Measurements from ENCODE around the gene TNFRSF1A. TPM values are rescaled to one million over a fixed set of nuclear protein-coding genes. Genes with fewer than 3 reads are reported as not detected.

Gene TNFRSF1A
- 92.7 and 109 TPM in 2 replicates for total RNA-seq

DNA sequence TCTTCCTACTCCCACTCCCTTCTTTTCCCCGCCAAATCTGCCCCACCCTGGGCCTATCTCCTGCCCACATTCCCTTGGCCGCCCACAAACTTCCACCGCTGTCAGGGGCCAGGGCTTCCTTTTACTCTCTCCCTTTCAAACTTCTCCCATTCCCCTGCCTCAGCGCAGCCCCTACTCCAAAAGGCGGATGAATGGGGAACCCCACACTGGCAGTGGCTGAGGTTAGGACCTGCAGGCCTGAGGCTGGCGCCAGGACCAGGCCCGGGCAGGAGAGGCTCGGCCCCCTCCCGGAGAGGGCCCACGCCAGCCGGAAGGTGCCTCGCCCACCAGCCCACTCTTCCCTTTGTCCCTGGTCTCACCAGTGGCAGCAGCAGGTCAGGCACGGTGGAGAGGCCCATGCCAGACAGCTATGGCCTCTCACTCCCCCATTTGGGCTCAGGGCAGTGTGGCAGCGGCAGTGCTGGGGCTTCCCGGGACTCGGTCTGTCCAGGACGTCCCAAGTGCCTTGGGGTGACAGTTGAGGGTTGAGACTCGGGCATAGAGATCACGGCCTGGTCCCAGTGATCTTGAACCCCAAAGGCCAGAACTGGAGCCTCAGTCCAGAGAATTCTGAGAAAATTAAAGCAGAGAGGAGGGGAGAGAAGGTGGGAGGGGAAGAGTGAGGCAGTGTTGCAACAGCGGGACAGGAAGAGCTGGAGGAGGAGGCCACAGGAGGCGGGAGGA is at the start of gene TNFRSF1A:
TSS of gene TNFRSF1A (minus strand) at position 660 of the 723 bp plus-strand sequence. CDS start at position 398, 262 bp downstream.

DNA sequence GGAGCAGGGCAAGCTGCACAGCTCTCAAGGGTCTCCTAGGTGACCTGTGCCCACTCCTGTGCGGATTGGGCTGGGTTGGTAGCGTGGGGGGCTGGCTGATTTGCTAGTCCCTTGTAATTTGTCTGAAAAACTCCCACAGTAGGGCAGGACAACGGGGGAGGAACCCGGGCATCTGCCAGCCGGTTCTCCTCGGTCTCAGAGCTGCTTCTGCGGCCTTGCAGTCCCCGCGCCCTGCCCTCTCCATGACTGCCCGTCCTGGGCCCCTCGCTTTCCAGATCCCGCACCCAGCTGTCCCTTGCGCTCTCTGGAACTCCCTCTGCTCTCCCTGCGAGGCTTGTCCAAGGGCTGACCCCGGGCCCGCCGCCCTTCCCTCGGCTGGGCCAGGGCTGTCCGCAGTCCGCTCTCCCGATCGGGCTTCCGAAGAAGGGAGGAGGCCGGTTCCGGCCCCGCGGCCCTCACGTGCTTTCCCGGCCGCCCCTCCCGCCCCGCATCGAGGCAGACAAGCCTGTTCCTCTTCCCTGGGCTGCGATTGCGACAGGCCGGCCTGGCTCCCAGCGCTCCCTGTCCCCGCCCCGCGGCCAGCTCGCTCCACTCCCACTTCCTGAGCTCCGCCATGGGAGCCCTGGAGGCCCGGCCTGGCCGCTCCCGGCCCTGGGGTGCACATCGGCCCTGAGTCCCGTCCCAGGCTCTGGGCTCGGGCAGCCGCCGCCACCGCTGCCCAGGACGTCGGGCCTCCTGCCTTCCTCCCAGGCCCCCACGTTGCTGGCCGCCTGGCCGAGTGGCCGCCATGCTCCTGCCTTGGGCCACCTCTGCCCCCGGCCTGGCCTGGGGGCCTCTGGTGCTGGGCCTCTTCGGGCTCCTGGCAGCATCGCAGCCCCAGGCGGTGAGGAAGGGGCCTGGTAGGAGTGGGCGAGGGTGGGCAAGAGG is 42.0 kb upstream of the TNFRSF1A start, which contains the start of gene LTBR:
TSS of gene LTBR (plus strand) at position 591 of the 927 bp plus-strand sequence. CDS start at position 788, 197 bp downstream.

DNA sequence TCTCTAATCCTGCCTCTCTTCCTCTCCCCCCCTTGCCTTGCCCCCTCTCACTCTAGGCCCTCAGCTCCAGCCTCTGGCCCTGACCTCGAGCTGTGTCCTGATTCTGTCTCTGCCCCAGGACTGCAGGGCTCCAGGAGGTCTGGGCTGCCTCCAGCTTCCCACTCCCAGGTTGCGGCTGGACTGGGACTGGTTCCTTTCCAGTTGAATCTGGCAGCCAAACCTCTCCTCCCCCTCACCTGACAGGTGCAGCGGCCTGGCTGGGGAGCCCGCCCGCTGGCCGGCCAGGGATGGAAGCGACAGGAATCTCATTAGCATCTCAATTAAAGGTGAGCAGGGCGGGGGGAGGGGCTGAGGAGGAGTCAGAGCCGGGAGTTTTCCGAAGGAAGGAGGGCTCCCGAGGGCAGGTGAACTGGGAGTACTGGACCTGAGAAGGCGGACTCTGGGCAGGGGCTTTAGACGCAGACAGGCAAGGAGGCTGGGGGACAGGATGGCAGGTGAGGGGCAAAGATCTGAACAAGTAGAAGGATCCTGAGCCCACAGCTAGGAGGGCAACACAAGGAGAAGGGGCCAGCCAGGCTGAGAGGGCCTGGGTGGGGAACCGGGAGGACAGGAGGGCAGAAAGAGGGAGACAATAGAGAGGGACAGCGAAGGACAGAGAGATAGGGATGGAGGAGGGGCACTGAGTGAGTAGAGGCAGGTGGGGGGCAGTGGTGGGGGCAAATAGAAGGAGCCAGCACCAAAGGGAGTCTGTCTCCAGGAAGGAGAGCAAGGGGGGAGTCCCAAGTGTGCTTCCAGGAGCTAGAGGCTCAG is 33.6 kb upstream of the TNFRSF1A start, which contains the start of gene SCNN1A:
TSS of gene SCNN1A (minus strand) at position 295 of the 810 bp plus-strand sequence. CDS start 780 bp downstream, outside the sequence.

Other genes starting within 250 kb of the TNFRSF1A start
- 1.1 and 2.5 TPM in 2 replicates for gene VWF, start 217.4 kb downstream of the TNFRSF1A start, total RNA-seq
- gene CD9, start 141.7 kb downstream of the TNFRSF1A start, total RNA-seq = 615 and 665 TPM in 2 replicates
- gene PLEKHG6, start 31.4 kb downstream of the TNFRSF1A start, total RNA-seq = not detected in 2 replicates
- gene SCNN1A, start 33.5 kb upstream of the TNFRSF1A start, total RNA-seq = not detected in 2 replicates
- gene LTBR, start 42.1 kb upstream of the TNFRSF1A start, total RNA-seq = 42.1 and 47.6 TPM in 2 replicates
- 0.12 and 0.13 TPM in 2 replicates for gene CD27, start 102.9 kb upstream of the TNFRSF1A start, total RNA-seq
- 7.8 and 11.6 TPM in 2 replicates for gene TAPBPL, start 110.0 kb upstream of the TNFRSF1A start, total RNA-seq
- gene VAMP1, start 128.6 kb upstream of the TNFRSF1A start, total RNA-seq = 11.6 and 14.9 TPM in 2 replicates
- gene MRPL51, start 151.2 kb upstream of the TNFRSF1A start, total RNA-seq = 182 and 190 TPM in 2 replicates
- gene NCAPD2, start 152.0 kb upstream of the TNFRSF1A start, total RNA-seq = 43.6 and 59.2 TPM in 2 replicates
- gene GAPDH, start 192.4 kb upstream of the TNFRSF1A start, total RNA-seq = 8,383 and 9,740 TPM in 2 replicates
- gene IFFO1, start 214.0 kb upstream of the TNFRSF1A start, total RNA-seq = 30.0 and 44.3 TPM in 2 replicates
- gene NOP2, start 226.2 kb upstream of the TNFRSF1A start, total RNA-seq = 12.3 and 19.0 TPM in 2 replicates

All from aortic smooth muscle cell (primary cell).